GM23338 (cell line): ENCODE results near the gene MYRF. TPM values are rescaled to one million over a fixed set of nuclear protein-coding genes. Genes with fewer than 3 reads are reported as not detected.

Experiments used
- ATAC-seq: fragments of 200-7000 bp; cut with Tn5 transposase; 3 replicates; pipeline ENCODE4 v1.9.1; 2020
- DNase-seq: peaks from one replicate; pipeline ENCODE4 v3.0.0-alpha.2; 2015; ENCODE audit warnings: low spot score
- H2AFZ ChIP-seq: fragments of 200-600 bp; sonication (generic); 2 replicates; pipeline ENCODE4 v1.8.0; 2016; ENCODE audit warnings: antibody characterized with exemption, mild to moderate bottlenecking, moderate library complexity
- H3F3A ChIP-seq: fragments of 200-600 bp; sonication (generic); replicated peaks from 2 replicates; pipeline ENCODE4 v1.8.0; 2017; ENCODE audit warnings: antibody characterized with exemption, mixed run types, low read depth
- H3K27ac ChIP-seq: fragments of 200-600 bp; sonication (generic); 2 replicates; pipeline ENCODE4 v1.6.1; 2016; ENCODE audit warnings: low read depth
- H3K27me3 ChIP-seq: fragments of 200-600 bp; sonication (generic); 2 replicates; pipeline ENCODE4 v1.8.0; 2016; ENCODE audit warnings: mild to moderate bottlenecking, mixed run types, moderate library complexity; ENCODE audit not compliant: insufficient read depth
- H3K36me3 ChIP-seq: fragments of 200-600 bp; sonication (generic); 2 replicates; pipeline ENCODE4 v1.8.0; 2016; ENCODE audit warnings: mild to moderate bottlenecking; ENCODE audit not compliant: insufficient read depth
- H3K4me1 ChIP-seq: fragments of 200-600 bp; sonication (generic); 2 replicates; pipeline ENCODE4 v1.8.0; 2016; ENCODE audit warnings: mild to moderate bottlenecking, moderate library complexity; ENCODE audit not compliant: insufficient read depth
- H3K4me2 ChIP-seq: fragments of 200-600 bp; sonication (generic); 2 replicates; pipeline ENCODE4 v1.7.1; 2017; ENCODE audit warnings: mixed run types
- H3K4me3 ChIP-seq: fragments of 200-600 bp; sonication (generic); 2 replicates; pipeline ENCODE4 v1.6.1; 2016; ENCODE audit warnings: mixed run types
- H3K79me2 ChIP-seq: fragments of 200-600 bp; sonication (generic); replicated peaks from 2 replicates; pipeline ENCODE4 v1.8.0; 2017; ENCODE audit warnings: mild to moderate bottlenecking; ENCODE audit not compliant: insufficient read depth
- H3K9me2 ChIP-seq: fragments of 200-600 bp; sonication (generic); 2 replicates; pipeline ENCODE4 v1.8.0; 2017; ENCODE audit not compliant: insufficient read depth
- H4K20me1 ChIP-seq: fragments of 200-600 bp; sonication (generic); replicated peaks from 2 replicates; pipeline ENCODE4 v1.8.0; 2017; ENCODE audit warnings: mild to moderate bottlenecking; ENCODE audit not compliant: insufficient read depth
- H3K27ac Mint-ChIP-seq: 2 replicates; pipeline ENCODE4 v1.8.0; 2020; ENCODE audit warnings: inconsistent platforms, mild to moderate bottlenecking, moderate library complexity, mixed read lengths
- H3K27me3 Mint-ChIP-seq: 3 replicates; pipeline ENCODE4 v1.8.0; 2022; ENCODE audit warnings: low read depth, mild to moderate bottlenecking, moderate library complexity, mixed read lengths, inconsistent platforms; ENCODE audit not compliant: insufficient read depth, poor library complexity
- H3K36me3 Mint-ChIP-seq: 3 replicates; pipeline ENCODE4 v1.8.0; 2021; ENCODE audit warnings: low read depth, mild to moderate bottlenecking, inconsistent platforms, moderate library complexity, mixed read lengths
- H3K4me1 Mint-ChIP-seq: 3 replicates; pipeline ENCODE4 v1.8.0; 2020; ENCODE audit warnings: mild to moderate bottlenecking, inconsistent platforms, mixed read lengths
- H3K4me3 Mint-ChIP-seq: 3 replicates; pipeline ENCODE4 v1.8.0; 2021; ENCODE audit warnings: moderate library complexity, mild to moderate bottlenecking, inconsistent platforms, mixed read lengths
- H3K9me3 Mint-ChIP-seq: 3 replicates; pipeline ENCODE4 v1.8.0; 2020; ENCODE audit warnings: moderate library complexity, mild to moderate bottlenecking, inconsistent platforms, mixed read lengths
- CREB1 ChIP-seq: fragments of 250-450 bp; sonication (Bioruptor Pico); IDR thresholded peaks from 2 replicates; pipeline ENCODE4 v1.5.0; 2020; ENCODE audit warnings: low read depth, mild to moderate bottlenecking, moderate library complexity
- EZH2 ChIP-seq: fragments of 200-600 bp; sonication (generic); IDR thresholded peaks from one replicate; pipeline ENCODE4 v1.8.0; 2017; ENCODE audit warnings: antibody characterized with exemption, mild to moderate bottlenecking, low read depth; ENCODE audit not compliant: unreplicated experiment
- NANOG ChIP-seq: IDR thresholded peaks from 2 replicates; pipeline ENCODE4 v1.6.1; 2016; ENCODE audit warnings: antibody characterized with exemption, borderline replicate concordance
- REST ChIP-seq: IDR thresholded peaks from one replicate; pipeline ENCODE4 v1.6.1; 2018; ENCODE audit warnings: antibody characterized with exemption; ENCODE audit not compliant: unreplicated experiment
- STAT1 ChIP-seq: IDR thresholded peaks from one replicate; pipeline ENCODE4 v1.6.1; 2016; ENCODE audit warnings: antibody characterized with exemption; ENCODE audit not compliant: unreplicated experiment
- ZNF114 ChIP-seq: fragments of 250-450 bp; sonication (Bioruptor Pico); IDR thresholded peaks from 2 replicates; pipeline ENCODE4 v1.5.0; 2020; ENCODE audit warnings: mild to moderate bottlenecking, moderate library complexity
- ZNF462 ChIP-seq: fragments of 250-450 bp; sonication (Bioruptor Pico); IDR thresholded peaks from 2 replicates; pipeline ENCODE4 v1.5.0; 2020; ENCODE audit warnings: mild to moderate bottlenecking, moderate library complexity
- polyA plus RNA-seq: library from polyadenylated mRNA; unstranded; fragments of >200 nt; fragmentation: Nextera tagmentation; extraction: Ambion mirVana; gene quantifications from 2 replicates; pipeline ENCODE4 v1.2.1, GENCODE V29; 2016
- total RNA-seq: library from RNA; depleted of rRNA; stranded (reverse); fragments of >200 nt; shearing (Covaris generic); gene quantifications from 2 replicates; pipeline ENCODE4 v1.2.3, GENCODE V29; 2014
- TF ChIP-seq, protein P1 (sequence below), 2 experiments: fragments of 200-600 bp in 1 of 2; sonication (generic) in 1 of 2; conservative IDR thresholded peaks; 2 replicates each; pipeline versions ENCODE4 v1.5.1 to v1.6.1; 2016 to 2017; ENCODE audit warnings: antibody characterized with exemption in 2 of 2, low read depth in 2 of 2, mild to moderate bottlenecking in 2 of 2, moderate library complexity in 1 of 2

MYRF gene
- total and polyA plus RNA-seq, 2 experiments from 2014 or later: 1.9 to 5.5 TPM

GRCh38 chr11:61738776-61739175 is 13.7 kb upstream of the MYRF start (continued):
- no peak for TF ChIP-seq ZNF462 (CRISPR knock-in tag)
- TF ChIP-seq ZNF114 (CRISPR knock-in tag): no peak
- no peak for TF ChIP-seq NANOG
- TF ChIP-seq STAT1: no peak

- no peaks in the 10 kb centered on the region for H3K9me2 ChIP-seq
- H3K27ac Mint-ChIP-seq: no peak overlapping the region
- no peak for ATAC-seq
- H3K36me3 Mint-ChIP-seq: peaks cover 9% of the 10 kb centered on the region; the same call in 2 of the 3 replicates
- no peaks in the 10 kb centered on the region for H3F3A ChIP-seq
- H3K79me2 ChIP-seq: no peaks in the 10 kb centered on the region
- no peaks in the 10 kb centered on the region for H4K20me1 ChIP-seq
- no peak overlapping the region for H3K27ac ChIP-seq
- no peak overlapping the region for H3K4me3 Mint-ChIP-seq
- H3K4me1 ChIP-seq: no peaks in the 10 kb centered on the region; the same call in 1 of the 2 replicates
- peaks cover 10% of the 10 kb centered on the region for H3K27me3 Mint-ChIP-seq
- no peaks in the 10 kb centered on the region for H3K27me3 ChIP-seq
- no peaks in the 10 kb centered on the region for H3K4me1 Mint-ChIP-seq
- no peak overlapping the region for H3K4me2 ChIP-seq
- no peaks in the 10 kb centered on the region for H3K9me3 Mint-ChIP-seq
- H2AFZ ChIP-seq: no peak overlapping the region
- no peaks in the 10 kb centered on the region for H3K36me3 ChIP-seq
- no peak overlapping the region for H3K4me3 ChIP-seq
- DNase-seq: no peak
- TF ChIP-seq, protein P1, sequence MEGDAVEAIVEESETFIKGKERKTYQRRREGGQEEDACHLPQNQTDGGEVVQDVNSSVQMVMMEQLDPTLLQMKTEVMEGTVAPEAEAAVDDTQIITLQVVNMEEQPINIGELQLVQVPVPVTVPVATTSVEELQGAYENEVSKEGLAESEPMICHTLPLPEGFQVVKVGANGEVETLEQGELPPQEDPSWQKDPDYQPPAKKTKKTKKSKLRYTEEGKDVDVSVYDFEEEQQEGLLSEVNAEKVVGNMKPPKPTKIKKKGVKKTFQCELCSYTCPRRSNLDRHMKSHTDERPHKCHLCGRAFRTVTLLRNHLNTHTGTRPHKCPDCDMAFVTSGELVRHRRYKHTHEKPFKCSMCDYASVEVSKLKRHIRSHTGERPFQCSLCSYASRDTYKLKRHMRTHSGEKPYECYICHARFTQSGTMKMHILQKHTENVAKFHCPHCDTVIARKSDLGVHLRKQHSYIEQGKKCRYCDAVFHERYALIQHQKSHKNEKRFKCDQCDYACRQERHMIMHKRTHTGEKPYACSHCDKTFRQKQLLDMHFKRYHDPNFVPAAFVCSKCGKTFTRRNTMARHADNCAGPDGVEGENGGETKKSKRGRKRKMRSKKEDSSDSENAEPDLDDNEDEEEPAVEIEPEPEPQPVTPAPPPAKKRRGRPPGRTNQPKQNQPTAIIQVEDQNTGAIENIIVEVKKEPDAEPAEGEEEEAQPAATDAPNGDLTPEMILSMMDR (conservative IDR thresholded peaks at IDR 0.05; ENCODE audit: low read depth in 2 of 2): no peak
- TF ChIP-seq ZNF114 (CRISPR knock-in tag) (no peak), EZH2 (no peak), CREB1 (CRISPR knock-in tag) (no peak), REST (no peak)
Measured at GRCh38 chr11:61739413-61739812, 13.0 kb upstream of the MYRF start.
